ENCODE data around the gene IGSF9. TPM values are rescaled to one million over a fixed set of nuclear protein-coding genes. Genes with fewer than 3 reads are reported as not detected.

The IGSF9 gene
- total and polyA plus RNA-seq, 10 of the 15 experiments (the other 5 are each of a cell fraction or from before 2014, with no cell fraction given) = 0.04 to 0.07 TPM; not detected in 8

- no peak overlapping the region for H2AFZ ChIP-seq (ENCODE audit: control insufficient read depth, low read depth, low read length)
- peaks cover 23% of the 10 kb centered on the region for H3K4me1 ChIP-seq (ENCODE audit: control insufficient read depth, insufficient read depth, low read length)
- WGBS (ENCODE audit: insufficient coverage, insufficient replicate concordance, low lambda C conversion rate, missing lambda C conversion rate) = 28% methylated on average over 16 of the region's 16 CpGs
- POLR2A ChIA-PET = no interaction called here
- SMC1A ChIA-PET (ENCODE audit: uncharacterized antibody, unreplicated experiment) = interaction anchor here (0.9 to 9.2 kb wide), 3 partner anchors 33 to 70 kb away, joined by 3 to 122 read pairs (median 4); no protein-coding TSS in a partner anchor
- in situ Hi-C loops (cut with MboI) = loop anchor here (5.0 kb wide), 1 partner anchor 71 kb away; no protein-coding TSS in a partner anchor
- no peaks in the 10 kb centered on the region for H3K36me3 ChIP-seq (ENCODE audit: control insufficient read depth in 2 of 2, insufficient read depth in 2 of 2, low read length in 1 of 2)
- no peaks in the 10 kb centered on the region for H3K79me2 ChIP-seq (ENCODE audit: control insufficient read depth, insufficient read depth, low read length)
- intact Hi-C loops (cut with micrococcal nuclease; ENCODE audit: unreplicated experiment) = loop anchor here (1.0 to 2.0 kb wide), 2 partner anchors 70 to 148 kb away; no protein-coding TSS in a partner anchor
- CTCF ChIA-PET = interaction anchor here (0.9 to 22.4 kb wide), 10 partner anchors 10 to 141 kb away, joined by 3 to 422 read pairs (median 8); partner anchors contain the start of gene TAGLN2
- ATAC-seq (peak; percentile 86), DNase-seq (ENCODE audit: low read depth, low spot score) (no peak), FAIRE-seq (peak; percentile 92)
- H3K4me2 ChIP-seq (ENCODE audit: control insufficient read depth, insufficient read depth) = peak overlapping the region; percentile 2; the same call in 1 of the 2 replicates
- H3K9me3 ChIP-seq (replicated peaks; ENCODE audit: control insufficient read depth, insufficient read depth, low read length) = no peaks in the 10 kb centered on the region
- no TSS peak for BruUV-seq (replicated peaks)
- H3K27ac ChIP-seq (ENCODE audit: control insufficient read depth, insufficient read depth) = no peak overlapping the region
- RAD21 ChIA-PET (ENCODE audit: unreplicated experiment) = interaction anchor here (0.8 to 12.4 kb wide), 3 partner anchors 14 to 72 kb away, joined by 3 to 113 read pairs (median 17); no protein-coding TSS in a partner anchor
- no peaks in the 10 kb centered on the region for H4K20me1 ChIP-seq (ENCODE audit: control insufficient read depth, insufficient read depth)
- no peak overlapping the region for H3K4me3 ChIP-seq
- H3K27me3 ChIP-seq (replicated peaks in 1 of 2; ENCODE audit: control insufficient read depth in 2 of 2, insufficient read depth in 2 of 2, low read length in 1 of 2) = 0 out of 4 replicates have a peak, but pooled peaks cover 0 to 2% of the 10 kb centered on the region in 2 experiments
- H3K9ac ChIP-seq (ENCODE audit: control insufficient read depth, insufficient read depth, low read length) = no peak overlapping the region
- TF ChIP-seq RCOR1 (conservative IDR thresholded peaks at IDR 0.05; ENCODE audit: low read depth, low read length) (no peak), IKZF1 (conservative IDR thresholded peaks at IDR 0.05) (no peak; the same call in 1 of the 2 replicates), YY1 (IDR thresholded peaks at IDR 0.05; ENCODE audit: low read depth, low read length) (peak; percentile 75), CBFB (IDR thresholded peaks at IDR 0.05; ENCODE audit: low read depth) (no peak), BCL11A (IDR thresholded peaks at IDR 0.05; ENCODE audit: low read depth, low read length) (0 out of 2 replicates have a peak, but pooled peaks have one; percentile 6), ZNF592 (IDR thresholded peaks at IDR 0.05) (no peak), SMAD5 (IDR thresholded peaks at IDR 0.05; ENCODE audit: low read depth) (no peak), RELB (IDR thresholded peaks at IDR 0.05; ENCODE audit: low read depth) (no peak), RAD21 (IDR thresholded peaks at IDR 0.05; ENCODE audit: insufficient read depth, low read depth, low read length) (peak; percentile 87), CHD2 (IDR thresholded peaks at IDR 0.05; ENCODE audit: borderline replicate concordance, low read depth, low read length) (0 out of 2 replicates have a peak, but pooled peaks have one; percentile 49), ZBTB40 (IDR thresholded peaks at IDR 0.05; ENCODE audit: borderline replicate concordance) (no peak), TCF12 (IDR thresholded peaks at IDR 0.05; ENCODE audit: low read depth, low read length) (0 out of 2 replicates have a peak, but pooled peaks have one; percentile 17), KDM1A (IDR thresholded peaks at IDR 0.05; ENCODE audit: borderline replicate concordance) (no peak)
These were observed 9.0 kb downstream of the IGSF9 start for GRCh38 chr1:159936273-159936904.
